Inflammatory macrophage treated with lipopolysaccharide for 4 hours (primary cell): ENCODE measurements around the gene SH3BP4.

Experiments
- DNase-seq: peaks from one replicate; pipeline ENCODE4 v3.0.0-alpha.2; 2020

SH3BP4 gene

GRCh38 chr2:235024931-235025773 is 73.3 kb downstream of the SH3BP4 start:
- DNase-seq: no peak

- DNase-seq: no peak
These were observed 74.2 kb downstream of the SH3BP4 start for GRCh38 chr2:235025800-235026536.

DNA sequence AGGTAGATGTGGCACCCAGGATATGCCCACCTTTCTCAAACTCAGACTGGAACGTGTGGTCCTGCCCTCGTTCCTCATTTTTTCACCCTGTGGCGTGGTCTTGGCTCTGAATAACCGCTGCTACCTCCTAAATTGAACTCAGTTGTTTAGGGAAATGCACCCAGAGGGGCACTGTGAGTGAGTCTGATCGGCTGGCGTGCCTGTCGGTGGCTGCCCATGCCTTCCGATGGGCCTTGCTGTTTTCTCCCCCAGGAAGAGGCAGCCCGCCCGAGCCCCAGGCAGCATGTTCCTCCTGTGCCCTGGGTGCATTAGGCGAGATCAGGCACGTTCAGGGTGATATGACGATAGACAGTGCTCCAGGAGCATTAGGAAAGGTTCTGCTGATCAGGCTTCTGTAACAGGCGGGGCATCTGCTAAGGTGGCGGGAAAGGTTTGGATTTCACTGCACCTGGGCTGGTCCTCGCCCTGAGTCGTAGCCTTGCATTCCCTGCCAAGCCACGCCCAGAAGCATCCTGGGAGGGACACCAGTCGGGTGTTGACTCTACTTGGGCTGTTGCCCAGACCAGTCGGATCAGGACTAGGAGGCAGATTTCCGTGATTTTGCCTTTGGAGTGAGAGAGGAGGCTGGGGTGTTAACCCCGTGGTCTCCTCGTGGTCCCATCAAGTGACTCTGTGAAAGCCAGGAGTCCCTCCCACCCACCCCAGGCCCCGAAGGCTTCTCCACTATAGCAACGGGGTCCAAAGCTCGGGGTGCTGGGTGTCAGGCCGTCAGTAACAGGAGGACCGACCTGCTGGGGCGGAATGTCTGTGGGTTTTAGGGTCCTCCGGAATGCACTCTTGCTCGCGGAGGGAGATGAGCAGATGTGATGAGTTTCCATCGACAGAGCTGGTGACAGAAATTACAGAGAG is 75.1 kb downstream of the SH3BP4 start:
- DNase-seq: no peak

DNA sequence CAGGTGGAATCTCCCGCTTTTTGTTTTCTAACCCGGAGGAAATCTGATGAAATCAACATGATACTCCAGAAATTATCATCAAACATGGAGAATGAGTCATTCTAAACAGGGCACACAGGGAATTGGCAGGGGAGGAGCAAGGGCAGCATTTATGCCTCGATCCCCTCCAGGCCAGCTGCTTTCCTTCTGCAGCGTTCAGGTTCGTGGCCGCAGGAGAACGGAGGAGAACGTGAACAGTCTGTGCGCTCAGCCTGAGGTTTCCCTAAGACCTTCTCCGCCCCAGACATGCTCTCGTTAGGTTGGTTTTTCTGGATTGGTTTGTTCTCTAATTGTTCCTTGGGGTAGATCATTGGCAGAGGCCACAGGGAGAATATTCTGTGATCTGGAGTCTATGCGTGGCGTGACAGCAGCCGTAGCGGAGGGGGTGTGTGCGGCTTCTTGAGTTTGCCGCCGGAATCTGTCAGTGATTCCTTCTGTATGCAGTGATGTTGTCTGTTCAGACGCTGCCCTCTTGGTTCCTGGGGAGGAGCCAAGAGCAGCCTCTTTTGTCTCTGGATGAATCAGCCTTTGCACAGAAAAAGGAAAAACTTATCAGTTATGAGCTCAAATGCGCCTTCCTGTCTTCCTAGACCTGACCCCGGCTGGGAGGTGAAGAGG is 75.9 kb downstream of the SH3BP4 start:
- DNase-seq: no peak

DNA sequence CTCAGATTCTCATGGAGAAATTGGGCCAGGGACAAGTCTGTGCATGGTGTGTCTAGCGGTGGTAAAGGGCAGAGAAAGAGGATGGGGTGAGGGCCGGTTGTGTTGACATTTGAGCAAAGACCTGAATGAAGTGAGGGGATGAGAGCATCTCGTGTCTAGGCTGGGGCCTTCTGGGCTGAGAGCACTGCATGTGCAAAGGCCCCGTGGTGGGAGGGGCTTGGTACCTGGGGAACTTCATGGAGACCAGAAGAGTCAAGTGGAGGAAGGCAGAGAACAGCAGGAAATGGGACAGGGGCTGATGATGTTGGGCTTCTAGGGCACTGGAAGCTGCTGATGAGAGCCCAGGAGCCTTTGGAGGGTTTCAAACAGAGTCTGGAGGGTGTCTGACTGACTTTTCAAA is 76.8 kb downstream of the SH3BP4 start:
- no peak for DNase-seq

- no peak for DNase-seq
These were observed 77.2 kb downstream of the SH3BP4 start for GRCh38 chr2:235029054-235029453.

DNA sequence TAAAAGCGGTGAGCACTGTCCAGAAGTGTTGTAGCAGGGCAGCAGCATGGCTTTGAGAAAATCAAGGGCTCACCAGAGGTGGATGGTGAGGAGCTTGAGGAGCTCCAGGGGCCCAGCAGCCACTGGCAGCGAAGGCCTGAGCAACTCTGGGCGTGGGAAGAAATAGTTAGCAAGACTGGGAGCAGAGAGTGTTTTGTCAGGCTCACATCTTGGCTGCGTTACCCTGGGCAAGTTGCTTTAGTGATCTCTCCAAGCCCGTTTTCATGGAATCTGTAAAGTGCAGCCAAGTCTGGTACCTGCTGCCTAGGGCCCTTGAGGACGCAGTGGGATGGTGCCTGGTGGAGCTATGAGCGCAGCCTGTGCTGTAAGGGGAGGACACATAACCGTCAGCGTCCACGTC is 78.3 kb downstream of the SH3BP4 start:
- DNase-seq: no peak

- no peak for DNase-seq
These were observed 79.1 kb downstream of the SH3BP4 start for GRCh38 chr2:235030936-235031335.

DNA sequence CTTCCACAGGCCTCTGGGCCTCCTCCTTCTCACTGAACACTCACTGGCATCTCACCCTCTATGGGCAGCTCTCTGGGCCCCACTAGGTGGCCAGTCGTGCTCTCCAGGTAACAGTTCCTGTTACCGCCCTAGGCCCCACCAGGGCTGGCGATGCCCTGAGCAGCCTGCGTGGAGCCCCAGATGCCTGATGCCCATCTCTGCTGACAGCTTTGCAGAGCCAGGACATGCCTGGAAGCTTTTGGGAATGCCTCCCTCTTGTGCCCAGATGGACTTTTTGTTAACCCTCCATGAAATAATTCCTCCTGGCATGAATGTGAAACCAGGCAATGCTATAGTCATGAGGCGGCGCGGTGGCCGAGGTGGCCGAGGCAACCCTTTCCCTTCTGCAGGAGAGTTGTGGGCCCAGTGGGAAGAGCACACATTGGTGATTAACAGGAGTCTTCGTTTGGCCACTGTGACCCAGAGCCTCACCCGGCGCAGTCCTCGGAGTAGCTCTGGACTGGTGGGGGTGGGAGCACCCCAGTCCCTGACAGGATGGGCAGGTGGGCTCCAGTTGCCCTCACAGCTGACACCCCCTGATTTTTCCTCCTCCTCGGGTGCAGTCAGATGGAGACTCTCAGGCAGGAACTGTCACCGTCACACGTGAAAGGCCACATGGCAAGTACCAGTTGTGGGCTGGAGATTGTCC is 80.0 kb downstream of the SH3BP4 start:
- DNase-seq: no peak

DNA sequence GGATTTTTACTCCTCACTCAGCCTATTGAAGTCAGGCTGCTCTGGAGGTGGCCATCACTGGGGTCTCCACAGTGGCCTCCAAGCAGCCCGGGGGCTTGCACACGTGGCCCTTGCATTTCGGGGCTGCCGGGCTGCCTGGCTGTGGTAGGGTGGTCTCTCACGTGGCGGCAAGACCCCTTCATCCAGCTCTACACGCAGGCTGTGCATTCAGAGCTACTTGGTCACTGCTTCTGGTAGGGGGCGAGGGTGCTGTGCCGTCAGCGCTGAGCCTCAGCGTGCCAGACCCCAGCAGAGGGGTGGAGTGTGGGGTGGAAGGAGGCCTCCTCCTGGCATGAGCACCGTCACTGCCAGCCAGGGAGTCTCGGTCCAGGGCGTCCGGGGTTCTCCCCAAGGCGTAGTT is 80.6 kb downstream of the SH3BP4 start:
- no peak for DNase-seq

GRCh38 chr2:235032949-235033348 is 81.1 kb downstream of the SH3BP4 start:
- DNase-seq: no peak

DNA sequence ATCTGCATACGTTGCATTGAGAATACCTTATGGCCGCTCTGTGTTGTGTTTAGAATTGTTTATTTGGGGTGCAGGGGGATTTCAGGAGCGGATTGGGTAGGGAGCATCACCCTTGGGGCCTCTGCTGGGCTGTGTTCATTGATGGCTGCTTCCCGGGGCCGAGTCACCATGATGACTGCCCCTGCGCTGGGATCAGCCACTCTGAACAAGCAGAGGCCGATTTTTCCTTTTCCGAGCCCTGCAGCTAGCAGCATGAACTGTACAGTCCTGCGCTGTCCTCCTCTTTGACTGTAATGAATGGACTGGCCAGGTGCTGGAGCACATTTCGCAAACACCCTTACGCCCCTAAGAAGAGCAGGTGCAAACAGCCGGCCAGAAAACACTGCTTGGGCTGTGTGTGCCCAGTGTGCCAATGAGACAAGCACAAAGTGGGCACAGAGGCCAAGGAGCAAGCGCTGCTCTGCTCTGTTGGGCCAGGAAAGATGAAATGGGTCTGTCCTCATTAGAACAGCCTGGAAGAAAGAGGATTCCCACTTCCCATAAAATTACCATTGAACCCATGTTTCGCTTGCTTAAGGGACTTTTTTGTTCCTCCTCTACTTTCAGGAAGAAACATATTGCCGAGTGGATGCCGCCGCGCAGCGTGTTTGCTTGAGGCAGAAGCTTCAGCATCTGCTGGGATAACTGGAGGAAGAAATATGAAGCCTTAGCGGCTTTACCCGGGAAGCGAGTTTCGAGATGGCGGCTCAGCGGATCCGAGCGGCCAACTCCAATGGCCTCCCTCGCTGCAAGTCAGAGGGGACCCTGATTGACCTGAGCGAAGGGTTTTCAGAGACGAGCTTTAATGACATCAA is 82.7 kb downstream of the SH3BP4 start:
- DNase-seq: no peak

DNA sequence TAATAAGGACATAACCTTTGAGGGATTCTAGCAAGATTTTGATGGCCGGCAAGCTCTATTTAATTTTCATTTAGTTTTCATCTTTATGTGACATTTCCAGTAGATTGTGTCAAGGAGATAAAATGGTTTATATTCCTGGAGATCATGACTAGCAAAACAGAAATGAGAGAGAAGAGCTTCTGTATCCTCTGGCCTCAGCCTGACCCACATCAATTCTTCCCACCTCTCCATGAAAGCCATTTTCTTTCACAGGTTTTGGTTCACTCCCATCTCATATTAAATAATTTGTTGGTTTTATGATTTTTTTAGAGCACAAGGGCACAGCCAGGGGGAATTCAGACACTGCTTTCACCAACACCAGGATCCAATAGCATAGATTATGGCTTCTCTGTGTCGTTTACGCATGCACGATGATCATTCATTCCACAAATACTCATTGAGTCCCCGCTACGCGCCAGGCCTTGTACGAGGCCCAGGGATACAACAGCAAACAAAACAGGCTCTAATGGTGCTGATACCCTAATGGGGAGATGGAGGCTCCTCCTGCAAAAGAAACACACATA is 85.9 kb downstream of the SH3BP4 start:
- DNase-seq: no peak

GRCh38 chr2:235041221-235041917 is 89.6 kb downstream of the SH3BP4 start:
- no peak for DNase-seq

GRCh38 chr2:235041918-235042575 is 90.2 kb downstream of the SH3BP4 start:
- DNase-seq: no peak

- DNase-seq: no peak
These were observed 91.0 kb downstream of the SH3BP4 start for GRCh38 chr2:235042576-235043515.

- DNase-seq: peak; percentile 81
These were observed 92.1 kb downstream of the SH3BP4 start for GRCh38 chr2:235043762-235044500.
